Measurements from ENCODE around the gene OVCA2.

The OVCA2 gene

DNA sequence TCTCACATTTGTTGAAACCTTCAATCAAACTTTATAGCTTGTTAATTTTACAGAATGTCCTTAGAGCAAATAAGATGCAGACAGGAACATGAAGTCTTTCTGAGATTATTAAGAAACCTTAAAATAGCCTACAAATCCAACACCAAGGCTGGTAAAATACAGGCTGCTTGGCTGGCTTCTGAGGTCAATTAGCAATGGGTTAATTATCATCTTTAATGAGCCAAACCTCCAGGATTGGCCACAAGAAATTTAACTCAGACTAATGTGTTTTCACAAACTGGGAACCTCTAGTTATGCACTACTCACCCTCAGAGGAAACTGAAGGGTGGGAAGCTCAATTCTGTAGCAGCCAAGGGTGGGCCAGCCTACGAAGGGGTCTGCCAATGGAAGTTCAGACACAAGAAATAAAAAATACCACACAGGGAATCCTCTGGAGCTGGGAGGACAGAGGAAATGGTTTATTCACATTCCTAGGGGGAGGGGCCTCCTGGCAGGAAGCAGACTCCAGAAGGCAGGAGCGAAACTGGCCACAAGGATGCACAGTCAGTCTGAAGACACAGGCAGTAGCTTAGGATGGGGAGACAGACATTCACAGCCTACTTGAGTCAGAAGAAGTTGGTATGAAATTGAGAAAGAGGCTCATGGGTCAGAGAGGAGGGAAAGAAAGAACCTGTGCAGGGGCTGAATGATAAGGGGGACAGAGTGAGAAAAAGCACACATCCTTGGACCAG lies 49.1 kb downstream of the OVCA2 start:
- peak; percentile 95 for DNase-seq

DNA sequence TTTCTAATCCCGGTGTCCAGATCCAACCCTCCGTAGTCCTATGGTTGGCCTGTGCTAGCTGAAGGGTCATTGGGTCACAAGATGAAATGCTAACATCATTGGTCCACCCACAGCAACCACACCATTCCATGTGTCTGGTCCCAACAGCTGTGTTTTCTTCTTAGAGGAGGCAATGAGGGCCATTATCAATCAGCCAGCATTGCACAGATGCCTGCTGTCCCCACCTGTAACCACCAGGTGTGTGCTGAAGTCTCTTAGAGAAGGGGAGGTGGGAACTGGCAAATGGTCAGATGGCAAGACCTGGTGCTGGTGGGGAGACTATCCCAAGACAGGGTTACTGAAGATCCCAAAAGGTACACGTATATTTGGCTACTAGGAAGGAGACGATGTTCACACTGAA lies 50.4 kb downstream of the OVCA2 start:
- DNase-seq = no peak
